ENCODE results near the gene TADA2B.
A peak's percentile ranks its signal among the peaks of the same experiment; 100 is the strongest.

TADA2B gene

DNA sequence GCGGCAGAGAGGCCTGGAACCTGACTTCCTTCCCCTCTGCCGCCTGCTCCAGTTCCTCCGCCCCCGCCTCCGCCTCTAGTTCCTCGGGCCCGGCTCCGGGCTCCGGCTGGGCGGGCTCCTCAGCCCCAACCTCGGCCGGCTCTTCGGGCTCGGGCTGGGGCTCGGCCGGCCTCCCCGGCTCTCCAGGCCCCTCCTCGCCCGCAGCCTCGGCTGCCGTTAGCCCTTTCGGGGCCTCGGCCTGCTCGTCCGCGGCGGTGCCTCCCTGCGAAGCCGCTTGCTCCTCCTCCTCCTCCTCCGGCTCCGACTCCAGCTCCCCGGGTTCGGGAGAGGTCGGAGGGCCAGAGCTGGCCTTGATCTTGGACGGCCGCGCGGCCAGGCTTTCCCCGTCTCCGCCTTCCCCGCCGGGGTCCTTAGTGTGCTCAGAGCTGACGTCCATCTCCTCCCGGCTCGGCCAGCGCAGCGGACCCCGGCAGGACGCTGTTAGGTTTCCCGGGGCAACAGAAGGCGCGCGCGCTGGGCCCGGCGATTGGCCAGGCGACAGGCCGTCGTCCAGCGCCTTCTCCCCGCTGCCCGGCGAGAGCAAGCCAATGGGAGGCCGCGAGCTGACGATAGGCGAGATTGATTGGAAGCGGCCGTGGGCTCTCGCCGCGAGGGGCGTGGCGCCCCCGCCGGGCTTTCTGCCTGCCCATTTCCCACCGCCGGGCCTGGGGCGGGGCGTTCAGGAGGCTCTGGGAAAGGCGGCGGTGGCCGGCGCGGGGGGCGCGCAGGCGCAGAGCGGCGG lies 479 bp upstream of the TADA2B start:
- DNase-seq, result peak; percentile 85

DNA sequence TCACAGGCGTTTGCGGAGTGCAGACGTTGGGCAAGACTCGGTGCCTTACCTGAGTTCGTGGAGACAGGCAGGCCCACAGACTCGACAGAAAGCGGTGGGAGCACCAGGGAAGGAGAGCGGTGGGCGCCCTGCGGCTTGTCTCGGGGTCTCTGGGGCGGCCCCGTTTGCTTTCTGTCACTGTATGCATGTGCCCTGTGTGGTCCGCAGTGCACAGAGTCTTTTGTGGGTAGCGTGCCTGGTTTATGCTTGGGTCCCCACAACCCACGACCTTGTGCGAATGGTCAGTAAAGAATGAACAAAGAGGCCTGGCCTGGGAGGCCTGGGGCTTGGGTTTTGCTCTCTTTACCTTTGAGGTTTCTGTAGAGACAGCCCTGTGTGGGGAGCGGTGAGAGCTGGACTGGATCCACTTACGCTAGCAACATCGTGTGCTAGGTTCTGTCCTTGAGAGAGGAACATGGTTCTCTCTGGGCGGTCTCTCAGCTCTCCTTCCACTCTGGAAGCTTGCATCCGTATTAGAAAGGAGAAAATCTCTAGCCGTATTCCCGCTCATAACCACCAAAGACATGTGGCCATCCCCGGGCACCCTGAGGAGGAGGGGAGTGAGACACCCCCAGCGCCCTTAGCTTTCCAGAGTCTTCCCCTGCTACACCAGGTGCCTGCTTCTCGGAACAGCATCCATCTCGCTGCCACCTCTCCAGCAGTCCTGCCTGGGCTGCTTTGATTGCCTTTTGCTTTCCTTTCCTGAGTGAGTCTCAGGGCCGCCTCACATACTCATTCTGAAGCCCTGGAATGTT lies 1.2 kb downstream of the TADA2B start:
- no peak for DNase-seq

DNA sequence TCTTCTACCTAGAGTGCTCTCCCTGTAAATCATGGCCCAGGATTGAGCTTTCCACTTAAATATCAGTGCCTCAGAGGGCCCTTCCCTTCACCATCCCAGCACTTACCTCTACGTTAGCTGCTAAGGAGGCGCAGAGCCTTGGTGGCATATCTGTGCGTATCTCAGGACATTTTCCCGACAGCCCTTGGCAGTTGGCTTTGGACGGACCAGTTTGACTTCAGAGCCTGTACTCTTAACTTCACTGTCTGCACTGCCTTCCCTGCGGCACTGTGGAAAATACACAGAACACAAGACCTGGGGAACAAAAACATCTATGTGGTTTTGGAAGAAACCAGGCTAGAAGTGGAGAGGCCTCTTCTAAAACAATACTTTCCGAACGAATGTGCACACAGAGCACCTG lies 2.4 kb downstream of the TADA2B start:
- DNase-seq, result no peak

DNA sequence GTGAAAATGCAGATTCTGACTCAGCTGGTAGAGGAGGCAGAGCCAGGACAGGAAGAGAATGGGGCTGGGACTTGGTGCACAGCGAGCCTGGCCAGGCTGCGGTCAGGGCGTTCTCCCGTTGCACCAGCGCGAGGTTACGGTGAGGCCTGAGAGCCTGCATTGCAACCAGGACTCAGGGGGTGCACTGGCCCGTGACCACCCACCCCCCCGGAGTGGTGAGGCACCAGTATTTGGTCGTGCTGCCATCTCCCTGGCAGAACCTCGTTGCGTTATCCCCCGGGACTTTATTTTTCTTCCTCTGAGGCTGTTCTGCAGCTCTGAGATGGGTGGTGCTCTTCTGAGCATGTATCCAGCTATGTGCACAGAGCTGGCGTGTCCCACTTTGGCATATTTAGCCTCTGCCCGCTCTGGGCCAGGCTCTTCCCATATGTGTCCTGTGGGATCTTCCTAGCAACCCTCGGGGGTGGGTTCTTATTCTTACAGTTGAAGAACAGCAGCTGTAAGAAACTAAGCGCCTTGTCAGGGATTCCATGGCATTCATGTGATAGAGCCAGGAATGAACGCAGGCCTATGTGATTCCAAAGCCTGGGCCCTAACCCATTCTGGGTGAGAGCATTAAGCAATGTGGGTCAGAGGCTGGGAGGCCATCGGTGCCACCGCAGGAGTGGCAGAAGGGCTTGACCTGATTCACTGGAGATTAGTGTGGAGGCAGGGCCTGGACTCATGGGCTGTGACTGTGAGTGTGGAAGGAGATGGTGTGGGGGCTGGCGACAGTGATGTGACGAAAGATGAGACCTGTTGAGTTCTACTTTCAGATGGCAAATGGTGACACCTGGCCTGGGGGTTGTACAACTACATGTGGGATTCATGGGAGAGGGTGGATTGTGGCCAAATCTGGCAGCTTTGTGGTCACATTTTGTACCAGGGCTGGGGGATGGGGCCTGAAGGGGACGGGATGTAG lies 3.1 kb downstream of the TADA2B start:
- DNase-seq, result no peak

DNA sequence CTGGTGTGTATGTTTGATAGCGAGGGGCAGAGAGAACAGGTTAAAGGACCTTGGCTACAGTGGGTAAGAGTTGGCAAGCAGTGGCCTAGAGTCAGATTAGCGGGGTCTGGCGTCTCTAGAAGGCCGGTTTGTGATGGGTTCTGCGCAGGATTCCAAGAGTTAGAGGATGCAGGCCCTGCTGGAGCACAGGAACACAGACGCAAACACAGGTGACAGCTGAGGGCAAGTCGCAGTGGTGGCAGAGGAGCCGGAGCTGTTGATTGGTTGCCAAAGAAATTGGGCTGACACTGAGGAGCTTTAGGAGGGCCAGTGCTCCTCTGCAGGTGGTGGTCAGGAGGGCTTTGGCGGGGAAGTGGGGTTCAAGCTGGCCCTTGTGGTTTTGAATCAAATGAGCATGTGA lies 3.8 kb downstream of the TADA2B start:
- DNase-seq, result no peak

DNA sequence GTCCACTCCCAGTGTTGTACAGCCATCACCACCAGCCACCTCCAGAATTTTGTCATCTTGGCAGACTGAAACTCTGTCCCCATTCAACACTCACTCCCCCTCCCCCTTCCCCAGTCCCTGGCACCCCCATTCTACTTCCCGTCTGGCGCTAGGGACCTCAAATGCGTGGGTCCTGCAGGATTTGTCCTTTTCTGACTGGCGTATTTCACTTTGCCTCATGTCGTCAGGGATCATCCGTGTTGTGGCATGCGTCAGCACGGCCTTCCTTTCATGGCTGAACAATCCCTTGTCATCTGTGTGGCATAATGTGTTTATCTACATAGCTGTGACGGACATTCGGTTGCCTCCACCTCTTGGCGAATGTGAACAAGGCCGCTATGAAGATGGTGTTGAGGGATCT lies 5.5 kb downstream of the TADA2B start:
- DNase-seq, result no peak

DNA sequence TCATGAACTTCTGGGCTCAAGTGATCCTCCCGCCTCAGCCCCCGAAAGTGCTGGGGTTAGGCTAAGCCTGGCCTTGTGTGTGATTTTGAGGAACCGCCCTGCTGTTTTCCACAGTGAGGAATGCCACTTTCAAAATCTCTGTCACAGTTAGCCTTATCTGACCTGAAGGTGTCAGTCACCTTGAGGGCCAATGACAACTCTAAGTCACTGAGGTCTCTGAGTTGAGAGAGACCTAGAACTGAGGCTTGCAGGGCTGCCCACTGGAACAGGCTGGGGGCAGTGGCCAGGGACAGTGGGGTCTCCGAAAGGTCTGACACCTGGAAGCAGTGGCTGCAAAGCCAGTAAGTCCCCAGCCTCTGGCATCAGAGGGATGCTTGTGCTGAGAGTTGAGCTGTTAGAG lies 6.1 kb downstream of the TADA2B start:
- no peak for DNase-seq

DNA sequence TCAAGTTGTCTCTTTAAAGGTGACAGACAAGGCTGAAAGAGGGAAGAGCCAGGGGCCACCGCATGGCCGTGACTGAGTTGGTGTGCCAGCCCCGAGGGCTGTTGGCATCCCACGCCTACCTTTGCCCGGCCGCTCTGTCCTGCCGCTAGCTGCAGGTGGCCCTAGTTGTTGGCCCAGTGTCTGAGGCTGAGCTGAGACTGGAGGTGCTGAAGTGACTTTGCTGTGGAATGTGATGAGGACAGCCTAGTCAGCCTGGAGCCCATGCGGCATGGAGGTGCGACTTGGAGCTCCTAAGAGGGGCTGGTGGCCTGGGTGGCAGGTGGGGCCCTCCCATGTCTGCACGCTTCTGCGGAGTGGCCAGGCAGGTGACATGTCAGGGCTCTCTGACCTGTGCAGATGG lies 6.6 kb downstream of the TADA2B start:
- no peak for DNase-seq

DNA sequence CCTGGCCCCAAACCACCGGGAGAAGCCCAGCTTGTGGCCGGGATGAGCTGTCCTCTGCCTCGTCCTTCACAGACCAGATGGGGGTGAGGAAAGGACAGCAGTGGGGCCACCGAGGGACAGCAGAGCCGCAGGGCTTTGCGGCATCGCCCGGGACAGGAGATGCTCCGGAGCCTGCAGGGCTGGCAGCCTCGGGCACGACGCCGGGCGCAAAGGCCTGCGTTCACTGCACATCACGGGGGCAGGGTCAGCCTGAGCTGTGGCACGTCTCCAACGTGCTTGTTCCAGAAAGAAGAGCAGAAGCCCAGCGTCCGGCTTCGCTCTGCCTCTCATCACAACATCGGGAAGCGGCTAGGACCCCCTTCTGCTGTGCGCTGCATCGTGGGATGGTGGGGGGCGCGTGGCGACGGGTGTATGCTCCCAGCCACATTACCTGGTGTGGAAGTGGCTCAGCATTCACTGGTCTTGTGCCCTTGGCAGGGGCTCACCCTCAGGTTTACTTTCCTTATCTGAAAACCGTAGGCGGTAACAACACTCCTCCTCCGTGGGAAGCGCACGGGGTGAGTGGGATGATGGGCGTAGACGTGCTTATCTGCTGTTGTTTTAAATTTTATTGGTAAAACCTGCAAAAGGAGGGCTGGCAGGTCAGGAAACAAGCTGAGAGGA lies 7.4 kb downstream of the TADA2B start:
- no peak for DNase-seq

DNA sequence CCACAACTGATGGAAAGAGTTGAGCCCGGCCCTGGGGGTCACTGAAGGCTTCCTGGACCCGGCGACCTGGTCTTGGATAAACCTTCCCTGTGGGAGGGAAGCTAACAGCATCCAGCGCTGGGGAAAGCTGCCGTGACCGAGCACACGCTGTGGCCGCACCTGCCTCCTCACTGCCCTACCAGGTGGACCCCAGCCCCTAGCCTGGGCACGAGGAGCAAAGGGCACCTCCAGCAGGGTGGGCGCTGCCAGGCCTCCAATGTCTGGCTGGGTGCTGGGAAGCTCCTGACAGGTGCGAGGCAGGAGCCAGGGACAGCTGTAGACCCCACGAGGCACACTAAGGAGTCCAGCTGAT lies 7.9 kb downstream of the TADA2B start:
- no peak for DNase-seq

DNA sequence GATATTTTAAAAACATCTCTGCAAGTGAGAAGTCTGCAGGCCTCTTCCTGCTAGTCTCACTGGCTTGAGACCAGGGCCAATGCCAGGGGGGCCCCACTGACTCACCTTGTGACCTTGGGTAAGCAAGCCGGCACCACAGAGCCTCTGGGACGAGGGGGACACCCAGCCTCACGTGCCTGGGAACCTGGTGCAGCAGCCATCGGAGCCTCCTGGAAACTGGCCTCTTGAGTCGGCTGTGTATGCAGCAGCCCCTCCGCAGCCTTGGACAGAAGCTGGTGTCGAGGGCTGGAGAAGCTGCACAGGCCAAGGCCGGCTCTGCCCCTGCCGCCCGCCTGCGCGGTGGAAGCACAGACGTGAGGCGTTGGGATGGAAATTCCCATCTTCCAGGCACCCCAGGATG lies 8.7 kb downstream of the TADA2B start:
- no peak for DNase-seq

DNA sequence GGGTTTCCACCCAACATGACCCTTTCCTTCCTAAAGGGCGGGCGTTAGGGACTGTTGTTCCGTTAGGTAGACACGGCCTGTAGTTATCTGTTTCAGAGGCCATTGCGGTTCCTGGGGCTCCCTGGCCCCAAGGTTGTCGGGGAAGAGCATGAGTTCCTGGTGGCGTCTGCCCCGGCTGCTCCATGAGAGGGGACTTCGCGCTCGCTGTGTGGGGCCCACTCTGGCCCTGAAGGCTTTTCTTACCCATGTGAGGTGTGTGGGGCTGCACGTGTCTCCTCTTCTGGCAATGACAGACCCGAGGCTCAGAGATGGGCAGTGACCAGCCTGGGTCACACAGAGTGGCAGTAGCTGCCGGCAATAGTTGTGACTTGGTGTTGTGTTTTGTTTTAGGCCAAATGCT lies 9.1 kb downstream of the TADA2B start:
- DNase-seq, result no peak

DNA sequence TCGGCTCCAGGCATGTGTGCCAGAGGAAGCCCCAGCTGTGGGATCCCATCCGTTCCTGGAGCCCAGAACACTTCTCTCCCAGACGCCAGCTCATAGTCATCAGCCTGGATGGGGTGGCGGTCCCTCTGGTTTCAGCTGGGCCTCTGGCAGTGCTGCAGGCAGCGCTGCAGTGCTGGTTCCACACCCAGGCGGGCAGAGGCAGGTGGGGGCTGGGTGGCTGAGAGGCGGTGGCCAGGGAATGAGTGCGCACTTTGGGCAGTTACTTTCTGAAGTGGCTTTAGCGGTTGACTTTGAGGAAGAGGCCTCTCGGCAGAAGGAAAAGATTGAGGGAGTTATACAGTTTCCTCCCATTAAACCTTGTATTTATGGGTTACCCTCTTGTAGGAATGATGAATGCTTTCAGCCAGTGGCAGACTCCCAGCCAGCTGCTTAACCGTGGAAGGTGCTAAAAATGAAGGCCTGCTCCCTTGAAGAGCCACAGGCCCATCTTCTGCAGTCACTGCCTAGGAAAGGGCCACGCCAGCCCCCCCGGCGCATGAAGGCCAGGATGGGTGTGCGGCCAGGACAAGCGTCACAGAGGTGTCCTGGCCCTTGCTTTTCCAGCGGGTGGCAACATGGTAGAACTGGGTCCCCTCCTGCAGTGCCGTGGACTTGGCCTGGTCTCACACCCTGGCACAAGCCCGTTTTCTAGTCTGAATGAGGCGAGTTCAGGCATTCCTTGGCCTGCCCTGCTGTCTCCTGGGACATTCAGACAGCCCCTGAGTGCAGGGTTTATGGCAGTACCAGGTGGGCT lies 9.9 kb downstream of the TADA2B start:
- no peak for DNase-seq

DNA sequence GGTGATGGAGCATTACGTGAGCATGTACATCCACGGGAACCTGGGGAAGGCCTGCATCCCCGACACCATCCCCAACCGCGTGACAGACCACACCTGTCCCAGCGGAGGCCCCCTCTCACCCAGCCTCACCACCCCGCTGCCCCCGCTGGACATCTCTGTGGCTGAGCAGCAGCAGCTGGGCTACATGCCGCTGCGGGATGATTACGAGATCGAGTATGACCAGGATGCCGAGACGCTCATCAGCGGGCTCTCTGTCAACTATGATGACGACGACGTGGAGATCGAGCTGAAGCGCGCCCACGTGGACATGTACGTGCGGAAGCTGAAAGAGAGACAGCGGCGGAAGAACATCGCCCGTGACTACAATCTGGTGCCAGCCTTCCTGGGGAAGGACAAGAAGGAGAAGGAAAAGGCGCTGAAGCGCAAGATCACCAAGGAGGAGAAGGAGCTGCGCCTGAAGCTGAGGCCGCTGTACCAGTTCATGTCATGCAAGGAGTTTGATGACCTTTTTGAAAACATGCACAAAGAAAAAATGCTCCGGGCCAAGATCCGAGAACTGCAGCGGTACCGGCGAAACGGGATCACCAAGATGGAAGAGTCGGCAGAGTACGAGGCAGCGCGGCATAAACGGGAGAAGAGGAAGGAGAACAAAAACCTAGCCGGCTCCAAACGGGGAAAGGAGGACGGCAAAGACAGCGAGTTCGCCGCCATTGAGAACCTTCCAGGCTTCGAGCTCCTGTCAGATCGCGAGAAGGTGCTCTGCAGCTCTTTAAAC lies 11.1 kb downstream of the TADA2B start:
- DNase-seq, result no peak

DNA sequence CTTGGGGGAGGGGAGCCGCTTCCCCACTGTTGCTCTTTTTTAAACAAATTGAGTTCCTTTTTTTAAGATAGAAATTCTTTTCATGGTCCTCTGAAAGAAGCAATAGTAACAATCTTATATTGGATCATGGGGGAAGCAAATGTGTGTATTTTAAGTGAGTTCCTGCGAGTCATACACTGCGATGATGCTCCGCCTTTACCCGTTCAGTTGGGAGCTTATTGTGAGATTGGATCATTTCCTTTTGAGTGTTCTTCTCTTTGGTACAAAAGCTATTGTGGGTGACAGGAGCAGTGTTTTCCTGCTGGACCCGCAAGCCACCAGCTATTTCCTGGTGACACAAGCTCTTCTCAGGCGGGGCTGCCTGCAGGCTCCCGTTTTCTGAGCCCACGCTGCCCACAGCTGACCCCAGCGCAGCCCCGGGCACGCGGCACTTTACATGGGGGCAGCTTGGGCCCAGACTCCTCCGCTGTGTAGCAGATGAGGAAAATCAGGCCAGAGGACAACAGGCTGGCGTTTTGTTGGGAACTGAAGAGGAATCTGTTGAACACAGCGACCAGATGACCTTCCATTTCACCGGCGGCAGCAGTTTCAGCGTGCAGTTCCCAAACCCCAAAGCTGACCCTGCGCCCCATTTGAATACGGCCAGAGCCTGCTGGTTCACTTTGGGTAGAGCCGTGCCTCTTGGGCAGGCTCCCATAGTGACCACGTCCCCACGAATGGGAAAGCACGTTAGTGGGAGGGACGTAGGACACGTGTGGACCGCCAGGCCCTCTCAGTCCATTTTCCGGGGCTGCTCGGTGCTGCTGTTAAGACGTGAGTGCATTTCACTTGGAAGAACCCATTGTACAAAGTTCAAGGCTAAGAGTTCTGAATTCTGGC lies 12.2 kb downstream of the TADA2B start:
- no peak for DNase-seq

DNA sequence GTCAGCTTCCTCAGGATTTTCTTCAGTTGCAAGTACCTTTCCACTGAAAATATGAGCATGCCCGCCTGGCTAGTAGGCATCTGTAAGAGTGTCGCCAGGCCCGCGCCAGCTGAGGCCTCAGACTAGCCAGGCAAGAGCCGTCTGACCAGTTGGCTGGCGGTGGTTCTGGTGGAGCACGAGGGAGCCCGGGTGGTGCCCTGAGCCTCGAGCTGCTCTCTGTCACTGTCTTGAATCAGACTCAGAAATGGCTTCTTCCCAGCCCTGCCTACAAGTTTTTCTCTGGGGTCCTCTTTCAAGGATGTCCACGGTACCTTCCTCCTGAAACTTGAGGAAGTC lies 12.8 kb downstream of the TADA2B start:
- no peak for DNase-seq

DNA sequence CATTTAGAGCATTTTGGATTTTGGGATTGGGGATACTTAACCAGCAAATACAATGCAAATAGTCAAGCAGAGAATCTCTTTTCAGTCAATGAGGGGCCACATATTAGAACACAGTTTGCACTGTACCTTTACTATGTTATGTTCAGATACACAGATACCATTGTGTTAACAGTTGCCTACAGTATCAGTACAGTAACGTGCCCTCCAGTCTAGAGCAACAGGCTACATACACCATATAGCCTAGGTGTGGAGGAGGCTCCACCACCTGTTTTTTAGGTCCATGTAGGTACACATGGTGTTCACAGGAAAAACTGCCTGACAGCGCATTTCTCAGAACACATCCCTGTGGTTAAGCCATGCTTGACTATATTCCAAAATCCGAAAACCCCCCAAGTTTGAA lies 15.6 kb downstream of the TADA2B start:
- no peak for DNase-seq

DNA sequence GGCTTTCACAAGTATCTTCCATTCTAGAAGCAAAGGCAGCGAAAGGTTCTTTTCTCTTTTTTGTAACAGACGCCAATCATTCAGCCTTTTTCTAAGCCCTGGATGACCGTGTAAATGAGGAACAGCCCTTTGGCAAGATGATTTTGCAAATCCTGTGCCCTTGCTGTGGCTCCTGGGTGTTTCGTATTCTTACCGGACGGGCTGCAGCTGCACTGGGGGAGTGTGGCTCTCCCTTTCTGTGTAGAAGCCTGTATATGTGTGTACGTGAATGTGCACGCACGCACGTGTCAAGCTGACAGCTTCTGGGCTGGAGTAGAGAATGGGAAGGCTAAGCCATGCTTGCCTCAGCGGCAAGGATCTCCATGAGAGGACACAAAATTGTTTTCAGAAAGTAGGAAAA lies 16.5 kb downstream of the TADA2B start:
- no peak for DNase-seq

DNA sequence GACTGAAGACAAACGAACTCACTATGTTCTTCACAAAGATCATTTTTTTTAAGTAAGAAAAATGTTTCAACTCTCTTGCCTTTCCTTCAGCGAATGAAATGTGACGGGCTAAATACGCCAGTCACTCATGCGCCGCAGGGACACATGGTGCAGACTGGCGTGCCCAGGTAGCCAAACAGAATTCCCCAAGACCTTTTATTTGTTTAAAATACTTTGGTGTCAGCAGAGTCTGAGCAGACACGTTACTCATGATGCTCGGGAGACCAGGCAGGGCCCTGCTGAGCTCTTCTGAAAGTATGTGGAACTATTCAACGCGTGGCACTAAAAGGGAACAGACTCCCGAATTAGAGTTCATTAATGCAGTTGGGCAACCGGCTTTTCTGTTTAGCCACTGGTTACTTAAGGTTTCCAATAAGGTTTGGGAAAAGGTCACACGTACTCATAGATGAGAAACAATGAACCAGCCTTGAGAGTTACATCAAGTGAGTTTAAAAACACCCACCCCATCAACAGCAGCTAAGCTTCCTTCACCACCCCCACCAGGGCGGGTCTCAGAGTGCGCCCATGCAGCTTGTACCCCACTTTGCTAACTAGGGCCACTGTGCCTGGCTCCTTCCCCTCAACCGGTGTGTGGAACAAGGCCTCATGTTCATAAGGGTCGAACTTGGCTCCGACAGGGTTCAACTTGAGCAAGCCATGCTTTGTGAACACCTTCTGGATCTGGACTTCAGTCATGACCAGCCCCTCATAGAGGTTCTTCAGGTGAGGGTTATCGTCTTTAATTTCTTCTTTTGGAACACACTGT lies 17.4 kb downstream of the TADA2B start:
- DNase-seq, result no peak
